Activated naive CD8-positive, alpha-beta T cell treated with anti-CD3 and anti-CD28 coated beads, Interleukin-2, amount 10 ng/mL, durations not matched to agents 7 days and 5 days (primary cell): Measurements from ENCODE around the gene EP400. TPM values are rescaled to one million over a fixed set of nuclear protein-coding genes. Genes with fewer than 3 reads are reported as not detected.

Experiments
- total RNA-seq, 2 experiments: library from RNA; stranded (reverse); gene quantifications; one replicate each; pipeline ENCODE4 v1.2.3, GENCODE V29; 2021

EP400 gene
- total RNA-seq, 2 experiments from 2014 or later: 66.7 to 70.2 TPM

Other genes with a start within 250 kb of the EP400 start
- 10 to 100 TPM; 65.5 to 67.8 TPM for gene SFSWAP, start 238.9 kb upstream of the EP400 start, total RNA-seq
- under 1 TPM; 0.36 to 0.54 TPM for gene MMP17, start 121.5 kb upstream of the EP400 start, total RNA-seq
- 10 to 100 TPM; 32.6 to 33.2 TPM for gene ULK1, start 55.3 kb upstream of the EP400 start, total RNA-seq
- gene PUS1, start 20.7 kb upstream of the EP400 start, total RNA-seq: 10 to 100 TPM; 45.3 to 48.6 TPM
- gene DDX51, start 194.4 kb downstream of the EP400 start, total RNA-seq: 10 to 100 TPM; 31.9 to 33.5 TPM
- 10 to 100 TPM; 29.3 to 29.4 TPM for gene NOC4L, start 194.5 kb downstream of the EP400 start, total RNA-seq